Activated CD8-positive, alpha-beta T cell treated with anti-CD3 and anti-CD28 coated beads for 36 hours (primary cell): ENCODE measurements around the gene INHBB. TPM values are rescaled to one million over a fixed set of nuclear protein-coding genes. Genes with fewer than 3 reads are reported as not detected.

Experiments
- ATAC-seq: fragments of 200-7000 bp; cut with Tn5 transposase; one replicate; pipeline ENCODE4 v1.10.0; 2021; ENCODE audit warnings: mild to moderate bottlenecking, moderate library complexity
- CTCF ChIA-PET: fragments of 350-600 bp; sonication (Branson Sonifier 250); formaldehyde crosslinking; loops from one replicate; lab custom pipeline; 2021; ENCODE audit warnings: antibody characterized with exemption; lab: Charles Lee
- POLR2A ChIA-PET: fragments of 350-600 bp; sonication (Branson Sonifier 250); formaldehyde crosslinking; loops from one replicate; lab custom pipeline; 2021; ENCODE audit warnings: antibody characterized with exemption; lab: Charles Lee
- DNase-seq: peaks from one replicate; pipeline ENCODE4 v3.0.0-alpha.2; 2020
- H3K27ac Mint-ChIP-seq: one replicate; pipeline ENCODE4 v1.8.0; 2021; ENCODE audit warnings: mild to moderate bottlenecking, mixed read lengths
- H3K27me3 Mint-ChIP-seq: one replicate; pipeline ENCODE4 v1.8.0; 2021; ENCODE audit warnings: mixed read lengths
- H3K36me3 Mint-ChIP-seq: one replicate; pipeline ENCODE4 v1.8.0; 2021; ENCODE audit warnings: low read depth, mixed read lengths
- H3K4me1 Mint-ChIP-seq: one replicate; pipeline ENCODE4 v1.8.0; 2021; ENCODE audit warnings: low read depth, mixed read lengths
- H3K4me3 Mint-ChIP-seq: one replicate; pipeline ENCODE4 v1.8.0; 2021; ENCODE audit warnings: mild to moderate bottlenecking, moderate library complexity, mixed read lengths
- H3K9me3 Mint-ChIP-seq: one replicate; pipeline ENCODE4 v1.8.0; 2021; ENCODE audit warnings: mixed read lengths
- intact Hi-C: fragments of 100-400 bp; cut with micrococcal nuclease; formaldehyde crosslinking; loops from one replicate; pipeline ENCODE4 v1.10.0; 2022
- total RNA-seq, 2 experiments: library from RNA; stranded (reverse); gene quantifications; one replicate each; pipeline ENCODE4 v1.2.3, GENCODE V29; 2021
- TF ChIP-seq, protein P1 (sequence below): fragments of 200-600 bp; IDR thresholded peaks from one replicate; pipeline ENCODE4 v1.8.0; 2022; ENCODE audit warnings: antibody characterized with exemption, mild to moderate bottlenecking

Gene INHBB
- total RNA-seq, 2 experiments from 2014 or later: not detected

DNA sequence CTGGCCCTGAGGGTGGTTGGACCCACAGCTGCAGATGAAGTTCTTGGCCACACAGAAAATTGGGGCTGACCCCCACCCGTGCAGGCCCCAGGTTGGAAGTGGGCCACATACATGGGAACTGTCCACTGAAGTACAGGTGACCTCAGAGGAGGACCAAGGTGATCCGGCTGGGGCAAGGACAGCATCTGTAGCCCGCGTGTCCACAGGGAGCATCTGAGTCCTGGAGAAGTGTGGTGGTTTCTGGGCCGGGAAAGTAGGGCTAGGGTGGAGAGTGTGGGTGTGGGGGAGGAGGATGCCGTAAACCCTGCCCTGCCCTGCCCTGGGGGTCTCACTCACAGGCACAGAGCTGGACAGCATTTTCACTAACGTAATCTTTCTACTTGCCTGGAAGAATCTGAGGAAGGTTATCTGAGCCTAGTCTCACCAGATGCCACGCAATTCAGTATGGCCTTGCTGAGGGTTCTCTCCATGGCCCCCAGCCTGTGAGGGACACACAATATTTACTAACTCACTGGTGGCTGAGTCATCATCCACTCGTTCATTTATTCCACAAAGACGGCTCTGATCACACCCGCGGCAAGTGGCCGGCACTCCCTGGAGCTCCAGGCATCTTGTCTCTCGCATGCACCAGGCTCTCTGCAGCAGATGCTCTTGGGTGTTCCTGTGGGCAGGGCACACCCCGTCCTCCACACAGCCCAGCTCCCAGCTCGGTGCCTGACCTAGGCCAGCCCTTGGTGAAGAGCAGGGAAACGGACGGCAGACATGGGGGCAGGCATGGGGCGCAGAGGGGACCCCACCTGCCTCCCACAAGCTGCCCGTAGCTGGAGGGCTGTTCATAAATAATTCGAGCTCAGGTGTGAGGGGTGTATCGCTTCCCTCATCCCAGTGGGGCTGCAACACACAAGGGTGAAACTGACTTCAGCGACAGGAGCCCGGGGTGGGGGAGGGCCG is 51.2 kb downstream of the INHBB start:
- intact Hi-C loops: no loop called here
- CTCF ChIA-PET: interaction anchor here (1.1 kb wide), 1 partner anchor 84 kb away, joined by 3 read pairs; no protein-coding TSS in a partner anchor

DNA sequence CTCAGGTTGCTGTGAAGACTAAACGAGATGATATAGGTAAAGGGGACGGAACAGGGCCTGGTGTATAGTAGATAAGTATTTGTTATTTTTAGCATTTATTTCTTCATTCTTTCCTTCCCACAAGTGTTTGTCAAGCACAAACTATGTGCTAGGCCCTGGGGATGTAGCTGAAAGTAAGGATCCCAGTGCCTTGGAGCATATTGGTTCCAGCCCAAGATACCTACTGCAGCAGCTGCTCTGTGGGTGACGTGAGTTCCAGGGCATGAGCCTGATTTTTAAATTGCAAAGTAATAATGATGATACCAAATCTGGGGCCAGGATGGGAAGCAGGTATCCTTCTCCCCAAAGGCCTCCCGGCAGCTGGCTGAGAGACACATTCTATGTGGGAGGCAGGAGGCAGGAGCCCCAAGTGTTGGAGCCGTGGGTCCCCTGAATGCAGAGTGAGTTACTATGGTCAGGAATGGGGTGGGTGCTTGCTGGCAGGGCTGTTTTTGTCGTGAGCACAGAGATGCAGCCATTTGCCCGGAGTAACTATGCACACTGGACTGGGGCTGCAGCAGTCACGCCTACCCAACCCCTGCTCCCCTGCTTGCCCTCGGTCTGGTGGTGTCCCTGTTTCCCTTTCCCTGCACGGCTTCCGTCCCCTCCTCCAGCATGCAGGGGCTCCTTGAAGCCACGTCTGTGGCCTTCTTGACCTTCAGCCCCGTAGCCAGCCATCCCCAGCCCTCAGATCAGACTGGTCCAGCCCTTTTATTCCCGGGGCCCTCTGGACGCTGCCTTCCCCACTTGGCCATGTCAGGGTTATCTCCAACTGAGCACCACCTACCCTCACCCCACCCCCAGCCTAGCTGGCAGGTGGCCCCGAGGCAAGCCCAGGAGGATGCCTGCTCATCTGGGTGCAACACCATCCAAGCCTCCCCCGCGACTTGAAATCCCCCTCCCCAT is 52.4 kb downstream of the INHBB start:
- TF ChIP-seq, protein P1, sequence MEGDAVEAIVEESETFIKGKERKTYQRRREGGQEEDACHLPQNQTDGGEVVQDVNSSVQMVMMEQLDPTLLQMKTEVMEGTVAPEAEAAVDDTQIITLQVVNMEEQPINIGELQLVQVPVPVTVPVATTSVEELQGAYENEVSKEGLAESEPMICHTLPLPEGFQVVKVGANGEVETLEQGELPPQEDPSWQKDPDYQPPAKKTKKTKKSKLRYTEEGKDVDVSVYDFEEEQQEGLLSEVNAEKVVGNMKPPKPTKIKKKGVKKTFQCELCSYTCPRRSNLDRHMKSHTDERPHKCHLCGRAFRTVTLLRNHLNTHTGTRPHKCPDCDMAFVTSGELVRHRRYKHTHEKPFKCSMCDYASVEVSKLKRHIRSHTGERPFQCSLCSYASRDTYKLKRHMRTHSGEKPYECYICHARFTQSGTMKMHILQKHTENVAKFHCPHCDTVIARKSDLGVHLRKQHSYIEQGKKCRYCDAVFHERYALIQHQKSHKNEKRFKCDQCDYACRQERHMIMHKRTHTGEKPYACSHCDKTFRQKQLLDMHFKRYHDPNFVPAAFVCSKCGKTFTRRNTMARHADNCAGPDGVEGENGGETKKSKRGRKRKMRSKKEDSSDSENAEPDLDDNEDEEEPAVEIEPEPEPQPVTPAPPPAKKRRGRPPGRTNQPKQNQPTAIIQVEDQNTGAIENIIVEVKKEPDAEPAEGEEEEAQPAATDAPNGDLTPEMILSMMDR: no peak
- CTCF ChIA-PET: no interaction called here
- ATAC-seq: no peak
- H3K9me3 Mint-ChIP-seq: no peaks in the 10 kb centered on the region
- no peak overlapping the region for H3K27ac Mint-ChIP-seq
- H3K4me3 Mint-ChIP-seq: no peak overlapping the region
- POLR2A ChIA-PET: no interaction called here
- H3K4me1 Mint-ChIP-seq: no peaks in the 10 kb centered on the region
- H3K27me3 Mint-ChIP-seq: peaks cover 5% of the 10 kb centered on the region
- DNase-seq: no peak
- intact Hi-C loops: no loop called here
- no peaks in the 10 kb centered on the region for H3K36me3 Mint-ChIP-seq

More for the DNA sequence above, 51.2 kb downstream of the INHBB start:
- Mint-ChIP-seq H3K9me3 (no peaks in the 10 kb centered on the region), H3K4me3 (no peak overlapping the region), H3K27me3 (peaks cover 5% of the 10 kb centered on the region), H3K27ac (no peak overlapping the region), H3K4me1 (no peaks in the 10 kb centered on the region), H3K36me3 (no peaks in the 10 kb centered on the region)
- no peak for ATAC-seq
- DNase-seq: no peak
- POLR2A ChIA-PET: no interaction called here
- TF ChIP-seq, protein P1: no peak

DNA sequence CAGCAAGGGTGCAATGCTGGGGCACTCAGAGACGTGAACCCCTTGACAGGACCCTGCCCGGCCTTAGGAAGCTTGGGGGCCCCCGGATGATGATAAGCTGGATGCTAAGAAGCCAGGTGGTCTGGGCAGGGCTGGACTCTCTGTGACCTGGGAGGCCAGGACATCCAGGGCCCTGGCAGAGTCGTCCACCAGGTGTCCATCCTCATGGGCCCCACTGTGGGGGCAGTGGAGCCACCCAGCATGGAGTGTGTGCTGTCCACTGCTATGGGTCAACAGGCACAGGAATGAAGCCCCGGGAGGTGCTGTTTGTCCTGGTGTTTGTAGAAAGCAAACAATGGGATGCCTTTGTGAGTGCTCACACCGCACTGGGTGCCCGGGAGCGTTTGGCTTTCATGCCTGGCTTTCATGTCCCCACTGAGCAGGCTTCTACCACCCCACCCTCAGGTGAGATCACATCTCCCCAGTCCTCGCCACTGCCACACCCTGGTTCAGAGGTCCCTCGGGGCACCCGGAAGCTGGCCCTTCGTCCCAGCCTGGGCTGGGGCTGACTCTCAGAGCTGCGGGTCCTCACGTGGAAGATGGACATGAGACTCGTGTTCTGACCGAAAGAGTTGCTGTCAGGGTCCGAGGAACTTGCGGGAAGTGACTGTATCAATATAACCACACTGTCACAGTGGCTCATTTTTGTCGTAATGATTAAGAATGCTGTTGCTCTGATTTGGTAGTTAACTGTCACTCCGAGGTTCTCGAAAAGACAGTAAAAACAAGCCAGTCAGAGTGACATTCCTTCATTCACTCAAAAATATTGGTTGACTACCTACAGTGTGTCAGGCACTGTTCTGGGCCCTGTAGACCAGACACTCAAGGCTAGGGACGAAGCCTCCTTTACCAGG is 53.3 kb downstream of the INHBB start:
- no peaks in the 10 kb centered on the region for H3K36me3 Mint-ChIP-seq
- no peaks in the 10 kb centered on the region for H3K4me1 Mint-ChIP-seq
- POLR2A ChIA-PET: no interaction called here
- H3K27me3 Mint-ChIP-seq: peaks cover 5% of the 10 kb centered on the region
- intact Hi-C loops: no loop called here
- H3K9me3 Mint-ChIP-seq: no peaks in the 10 kb centered on the region
- TF ChIP-seq, protein P1: no peak
- CTCF ChIA-PET: interaction anchor here (1.7 kb wide), 1 partner anchor 56 kb away, joined by 4 read pairs; no protein-coding TSS in a partner anchor
- DNase-seq: no peak
- no peak overlapping the region for H3K27ac Mint-ChIP-seq
- H3K4me3 Mint-ChIP-seq: no peak overlapping the region
- ATAC-seq: no peak

DNA sequence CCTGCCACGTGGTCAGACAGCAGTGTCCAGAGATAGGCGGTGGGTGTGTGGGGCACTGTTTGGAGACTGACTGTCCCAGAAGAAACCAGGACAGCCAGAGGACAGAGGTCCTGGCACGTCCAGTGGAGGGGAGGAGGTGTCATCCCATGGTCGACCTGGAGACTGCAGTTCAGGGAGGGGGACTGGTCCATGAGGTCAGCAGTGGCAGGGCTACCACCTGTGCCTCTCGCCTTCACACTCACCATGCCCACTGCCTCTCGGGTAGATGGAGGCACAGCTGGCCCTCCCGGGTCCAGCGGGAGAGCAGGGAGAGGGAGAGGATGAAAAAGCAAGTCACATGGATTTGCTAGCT is 53.9 kb downstream of the INHBB start:
- H3K36me3 Mint-ChIP-seq: no peaks in the 10 kb centered on the region

More for the DNA sequence above, 53.9 kb downstream of the INHBB start:
- Mint-ChIP-seq H3K27me3 (peaks cover 5% of the 10 kb centered on the region), H3K9me3 (no peaks in the 10 kb centered on the region), H3K4me3 (no peak overlapping the region), H3K4me1 (no peaks in the 10 kb centered on the region), H3K27ac (no peak overlapping the region)
- intact Hi-C loops: no loop called here
- ATAC-seq: no peak
- CTCF ChIA-PET: interaction anchor here (1.7 kb wide), 1 partner anchor 57 kb away, joined by 4 read pairs; no protein-coding TSS in a partner anchor
- TF ChIP-seq, protein P1: no peak
- POLR2A ChIA-PET: no interaction called here
- no peak for DNase-seq
